Measurements from ENCODE around the gene IP6K1. TPM values are rescaled to one million over a fixed set of nuclear protein-coding genes. Genes with fewer than 3 reads are reported as not detected.

The IP6K1 gene
- total RNA-seq, 1 experiment from 2014 or later = 32.2 TPM

DNA sequence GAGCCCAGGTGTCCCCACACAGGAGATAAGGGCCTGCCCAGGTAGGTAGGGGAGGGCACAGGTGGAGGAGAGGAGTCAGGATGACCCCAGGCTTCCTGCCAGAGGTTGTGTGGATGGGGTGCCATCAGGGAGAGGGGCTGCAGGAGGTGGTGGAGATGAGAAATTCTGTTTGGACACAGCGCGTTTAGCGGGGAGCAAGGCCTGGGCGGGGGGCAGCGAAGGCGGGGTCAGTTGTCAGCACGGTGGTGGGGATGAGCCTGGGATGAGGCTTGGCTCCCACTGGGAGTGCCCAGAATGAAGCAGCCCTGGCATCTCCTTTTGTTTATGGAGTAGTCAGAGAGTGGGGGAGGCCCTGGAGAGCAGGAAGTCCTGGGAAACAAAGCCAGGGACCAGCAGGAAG, 82.4 kb downstream of the IP6K1 start (continued):
- TF ChIP-seq CREB1 (CRISPR knock-in tag; IDR thresholded peaks at IDR 0.05) (no peak), FOXJ3 (CRISPR knock-in tag; IDR thresholded peaks at IDR 0.05; ENCODE audit: borderline replicate concordance) (no peak), SOX15 (CRISPR knock-in tag; IDR thresholded peaks at IDR 0.05) (no peak), FOXK1 (CRISPR knock-in tag; IDR thresholded peaks at IDR 0.05) (no peak)

DNA sequence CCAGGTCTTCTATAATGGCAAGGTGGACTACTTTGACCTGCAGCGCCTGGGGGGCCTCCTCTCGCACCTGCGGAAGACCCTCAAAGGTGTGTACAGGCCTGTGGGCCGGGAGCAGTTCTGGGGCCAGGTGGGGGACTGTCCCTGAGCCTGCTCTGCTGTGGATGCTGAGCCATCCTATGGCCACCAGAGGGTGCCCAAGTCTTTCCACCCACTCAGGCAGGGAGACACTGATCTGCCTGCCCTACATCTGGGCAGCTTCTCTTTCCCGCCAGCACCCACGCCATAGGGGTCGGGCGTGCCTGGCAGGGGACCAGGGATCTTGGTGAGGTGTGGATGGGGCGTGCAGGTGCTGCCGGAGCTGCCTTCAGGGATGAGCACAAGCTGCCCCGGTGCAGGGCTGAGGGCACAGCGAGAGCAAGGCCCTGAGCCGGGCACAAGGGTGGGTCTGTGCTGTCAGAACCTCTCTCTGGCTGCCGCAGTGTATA, 82.9 kb downstream of the IP6K1 start:
- peak; percentile 91 for ATAC-seq
- no peak overlapping the region; the same call in 1 of the 2 replicates for H3K27ac Mint-ChIP-seq
- peaks cover 16% of the 10 kb centered on the region for H3K4me1 Mint-ChIP-seq
- H3K27me3 Mint-ChIP-seq (ENCODE audit: low read depth) = no peaks in the 10 kb centered on the region
- no peak overlapping the region for H3K4me3 Mint-ChIP-seq
- no peaks in the 10 kb centered on the region for H3K9me3 Mint-ChIP-seq
- DNase-seq (ENCODE audit: low spot score) = peak; percentile 75
- ChIA-PET CTCF (interaction anchor here (0.5 to 3.7 kb wide), 12 partner anchors 9 to 207 kb away, joined by 3 to 49 read pairs (median 6); partner anchors contain the start of genes AMIGO3, GMPPB, INKA1 and IP6K1), POLR2A (interaction anchor here (0.6 to 1.0 kb wide), 2 partner anchors 15 to 218 kb away, joined by 3 to 4 read pairs; no protein-coding TSS in a partner anchor)
- H3K36me3 Mint-ChIP-seq = peaks cover 3% of the 10 kb centered on the region
- TF ChIP-seq, protein P1, sequence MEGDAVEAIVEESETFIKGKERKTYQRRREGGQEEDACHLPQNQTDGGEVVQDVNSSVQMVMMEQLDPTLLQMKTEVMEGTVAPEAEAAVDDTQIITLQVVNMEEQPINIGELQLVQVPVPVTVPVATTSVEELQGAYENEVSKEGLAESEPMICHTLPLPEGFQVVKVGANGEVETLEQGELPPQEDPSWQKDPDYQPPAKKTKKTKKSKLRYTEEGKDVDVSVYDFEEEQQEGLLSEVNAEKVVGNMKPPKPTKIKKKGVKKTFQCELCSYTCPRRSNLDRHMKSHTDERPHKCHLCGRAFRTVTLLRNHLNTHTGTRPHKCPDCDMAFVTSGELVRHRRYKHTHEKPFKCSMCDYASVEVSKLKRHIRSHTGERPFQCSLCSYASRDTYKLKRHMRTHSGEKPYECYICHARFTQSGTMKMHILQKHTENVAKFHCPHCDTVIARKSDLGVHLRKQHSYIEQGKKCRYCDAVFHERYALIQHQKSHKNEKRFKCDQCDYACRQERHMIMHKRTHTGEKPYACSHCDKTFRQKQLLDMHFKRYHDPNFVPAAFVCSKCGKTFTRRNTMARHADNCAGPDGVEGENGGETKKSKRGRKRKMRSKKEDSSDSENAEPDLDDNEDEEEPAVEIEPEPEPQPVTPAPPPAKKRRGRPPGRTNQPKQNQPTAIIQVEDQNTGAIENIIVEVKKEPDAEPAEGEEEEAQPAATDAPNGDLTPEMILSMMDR (IDR thresholded peaks at IDR 0.05) = peak; percentile 70
- no peak for TF ChIP-seq ZNF423 (CRISPR knock-in tag; IDR thresholded peaks at IDR 0.05)

DNA sequence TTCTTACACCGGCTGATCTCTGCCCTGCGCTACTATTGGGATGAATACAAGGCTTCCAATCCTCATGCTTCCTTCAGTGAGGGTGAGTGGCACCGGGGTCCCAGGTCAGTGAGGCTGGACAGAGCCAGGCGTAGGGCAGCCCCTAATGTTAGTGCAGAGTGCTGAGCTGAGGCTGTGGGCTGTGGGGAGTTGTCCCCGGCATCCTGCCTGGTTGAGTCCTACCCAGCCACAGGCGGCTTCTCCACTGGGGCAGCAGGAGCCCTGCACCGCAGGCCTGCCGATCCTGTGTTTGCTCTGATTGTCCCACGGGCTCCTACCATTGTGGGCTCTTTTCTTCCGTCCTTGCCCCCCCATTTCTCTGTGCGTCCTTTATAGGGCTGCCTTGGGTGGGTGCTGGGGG, 83.7 kb downstream of the IP6K1 start:
- Mint-ChIP-seq H3K9me3 (no peaks in the 10 kb centered on the region), H3K27me3 (ENCODE audit: low read depth) (no peaks in the 10 kb centered on the region), H3K4me1 (peaks cover 16% of the 10 kb centered on the region), H3K36me3 (peaks cover 3% of the 10 kb centered on the region), H3K4me3 (no peak overlapping the region), H3K27ac (no peak overlapping the region)
- DNase-seq (ENCODE audit: low spot score) (no peak), ATAC-seq (no peak)
- POLR2A ChIA-PET = no interaction called here
- CTCF ChIA-PET = interaction anchor here (1.0 to 3.7 kb wide), 9 partner anchors 9 to 163 kb away, joined by 3 to 49 read pairs (median 8); partner anchors contain the start of genes AMIGO3, GMPPB and IP6K1
- no peak for TF ChIP-seq ETV6 (CRISPR knock-in tag; IDR thresholded peaks at IDR 0.05)
- TF ChIP-seq, protein P2, sequence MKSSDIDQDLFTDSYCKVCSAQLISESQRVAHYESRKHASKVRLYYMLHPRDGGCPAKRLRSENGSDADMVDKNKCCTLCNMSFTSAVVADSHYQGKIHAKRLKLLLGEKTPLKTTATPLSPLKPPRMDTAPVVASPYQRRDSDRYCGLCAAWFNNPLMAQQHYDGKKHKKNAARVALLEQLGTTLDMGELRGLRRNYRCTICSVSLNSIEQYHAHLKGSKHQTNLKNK (CRISPR knock-in tag; IDR thresholded peaks at IDR 0.05) = no peak
- no peak for TF ChIP-seq SMAD3 (CRISPR knock-in tag; IDR thresholded peaks at IDR 0.05; ENCODE audit: borderline replicate concordance)
- TF ChIP-seq, protein P3, sequence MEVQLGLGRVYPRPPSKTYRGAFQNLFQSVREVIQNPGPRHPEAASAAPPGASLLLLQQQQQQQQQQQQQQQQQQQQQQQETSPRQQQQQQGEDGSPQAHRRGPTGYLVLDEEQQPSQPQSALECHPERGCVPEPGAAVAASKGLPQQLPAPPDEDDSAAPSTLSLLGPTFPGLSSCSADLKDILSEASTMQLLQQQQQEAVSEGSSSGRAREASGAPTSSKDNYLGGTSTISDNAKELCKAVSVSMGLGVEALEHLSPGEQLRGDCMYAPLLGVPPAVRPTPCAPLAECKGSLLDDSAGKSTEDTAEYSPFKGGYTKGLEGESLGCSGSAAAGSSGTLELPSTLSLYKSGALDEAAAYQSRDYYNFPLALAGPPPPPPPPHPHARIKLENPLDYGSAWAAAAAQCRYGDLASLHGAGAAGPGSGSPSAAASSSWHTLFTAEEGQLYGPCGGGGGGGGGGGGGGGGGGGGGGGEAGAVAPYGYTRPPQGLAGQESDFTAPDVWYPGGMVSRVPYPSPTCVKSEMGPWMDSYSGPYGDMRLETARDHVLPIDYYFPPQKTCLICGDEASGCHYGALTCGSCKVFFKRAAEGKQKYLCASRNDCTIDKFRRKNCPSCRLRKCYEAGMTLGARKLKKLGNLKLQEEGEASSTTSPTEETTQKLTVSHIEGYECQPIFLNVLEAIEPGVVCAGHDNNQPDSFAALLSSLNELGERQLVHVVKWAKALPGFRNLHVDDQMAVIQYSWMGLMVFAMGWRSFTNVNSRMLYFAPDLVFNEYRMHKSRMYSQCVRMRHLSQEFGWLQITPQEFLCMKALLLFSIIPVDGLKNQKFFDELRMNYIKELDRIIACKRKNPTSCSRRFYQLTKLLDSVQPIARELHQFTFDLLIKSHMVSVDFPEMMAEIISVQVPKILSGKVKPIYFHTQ (CRISPR knock-in tag; IDR thresholded peaks at IDR 0.05) = no peak
- TF ChIP-seq, protein P4, sequence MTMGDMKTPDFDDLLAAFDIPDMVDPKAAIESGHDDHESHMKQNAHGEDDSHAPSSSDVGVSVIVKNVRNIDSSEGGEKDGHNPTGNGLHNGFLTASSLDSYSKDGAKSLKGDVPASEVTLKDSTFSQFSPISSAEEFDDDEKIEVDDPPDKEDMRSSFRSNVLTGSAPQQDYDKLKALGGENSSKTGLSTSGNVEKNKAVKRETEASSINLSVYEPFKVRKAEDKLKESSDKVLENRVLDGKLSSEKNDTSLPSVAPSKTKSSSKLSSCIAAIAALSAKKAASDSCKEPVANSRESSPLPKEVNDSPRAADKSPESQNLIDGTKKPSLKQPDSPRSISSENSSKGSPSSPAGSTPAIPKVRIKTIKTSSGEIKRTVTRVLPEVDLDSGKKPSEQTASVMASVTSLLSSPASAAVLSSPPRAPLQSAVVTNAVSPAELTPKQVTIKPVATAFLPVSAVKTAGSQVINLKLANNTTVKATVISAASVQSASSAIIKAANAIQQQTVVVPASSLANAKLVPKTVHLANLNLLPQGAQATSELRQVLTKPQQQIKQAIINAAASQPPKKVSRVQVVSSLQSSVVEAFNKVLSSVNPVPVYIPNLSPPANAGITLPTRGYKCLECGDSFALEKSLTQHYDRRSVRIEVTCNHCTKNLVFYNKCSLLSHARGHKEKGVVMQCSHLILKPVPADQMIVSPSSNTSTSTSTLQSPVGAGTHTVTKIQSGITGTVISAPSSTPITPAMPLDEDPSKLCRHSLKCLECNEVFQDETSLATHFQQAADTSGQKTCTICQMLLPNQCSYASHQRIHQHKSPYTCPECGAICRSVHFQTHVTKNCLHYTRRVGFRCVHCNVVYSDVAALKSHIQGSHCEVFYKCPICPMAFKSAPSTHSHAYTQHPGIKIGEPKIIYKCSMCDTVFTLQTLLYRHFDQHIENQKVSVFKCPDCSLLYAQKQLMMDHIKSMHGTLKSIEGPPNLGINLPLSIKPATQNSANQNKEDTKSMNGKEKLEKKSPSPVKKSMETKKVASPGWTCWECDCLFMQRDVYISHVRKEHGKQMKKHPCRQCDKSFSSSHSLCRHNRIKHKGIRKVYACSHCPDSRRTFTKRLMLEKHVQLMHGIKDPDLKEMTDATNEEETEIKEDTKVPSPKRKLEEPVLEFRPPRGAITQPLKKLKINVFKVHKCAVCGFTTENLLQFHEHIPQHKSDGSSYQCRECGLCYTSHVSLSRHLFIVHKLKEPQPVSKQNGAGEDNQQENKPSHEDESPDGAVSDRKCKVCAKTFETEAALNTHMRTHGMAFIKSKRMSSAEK (CRISPR knock-in tag; IDR thresholded peaks at IDR 0.05; ENCODE audit: borderline replicate concordance) = no peak
- TF ChIP-seq, protein P5, sequence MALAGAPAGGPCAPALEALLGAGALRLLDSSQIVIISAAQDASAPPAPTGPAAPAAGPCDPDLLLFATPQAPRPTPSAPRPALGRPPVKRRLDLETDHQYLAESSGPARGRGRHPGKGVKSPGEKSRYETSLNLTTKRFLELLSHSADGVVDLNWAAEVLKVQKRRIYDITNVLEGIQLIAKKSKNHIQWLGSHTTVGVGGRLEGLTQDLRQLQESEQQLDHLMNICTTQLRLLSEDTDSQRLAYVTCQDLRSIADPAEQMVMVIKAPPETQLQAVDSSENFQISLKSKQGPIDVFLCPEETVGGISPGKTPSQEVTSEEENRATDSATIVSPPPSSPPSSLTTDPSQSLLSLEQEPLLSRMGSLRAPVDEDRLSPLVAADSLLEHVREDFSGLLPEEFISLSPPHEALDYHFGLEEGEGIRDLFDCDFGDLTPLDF (CRISPR knock-in tag; IDR thresholded peaks at IDR 0.05) = no peak
- TF ChIP-seq PRRX2 (CRISPR knock-in tag; IDR thresholded peaks at IDR 0.05) = no peak
- no peak for TF ChIP-seq NFYB (CRISPR knock-in tag; conservative IDR thresholded peaks at IDR 0.05; ENCODE audit: low read depth)
- TF ChIP-seq SP1 (CRISPR knock-in tag; conservative IDR thresholded peaks at IDR 0.05) = no peak
- no peak for TF ChIP-seq OVOL2 (CRISPR knock-in tag; IDR thresholded peaks at IDR 0.05; ENCODE audit: borderline replicate concordance)
